ENCODE data around the gene RNF13.
"Not testable (repeated sequence)": the region's sequence is repeated elsewhere in the genome, so short reads cannot be mapped to it uniquely, and the experiment has no call there.

RNF13 gene

GRCh38 chr3:149816311-149816710 lies 3.3 kb downstream of the RNF13 start:
- no peak for DNase-seq (ENCODE audit: low read depth in 2 of 2)
- H3K4me3 ChIP-seq (replicated peaks in 1 of 2; ENCODE audit: low read depth in 2 of 2, low read length in 2 of 2) = no peak overlapping the region
- TF ChIP-seq, protein P1, sequence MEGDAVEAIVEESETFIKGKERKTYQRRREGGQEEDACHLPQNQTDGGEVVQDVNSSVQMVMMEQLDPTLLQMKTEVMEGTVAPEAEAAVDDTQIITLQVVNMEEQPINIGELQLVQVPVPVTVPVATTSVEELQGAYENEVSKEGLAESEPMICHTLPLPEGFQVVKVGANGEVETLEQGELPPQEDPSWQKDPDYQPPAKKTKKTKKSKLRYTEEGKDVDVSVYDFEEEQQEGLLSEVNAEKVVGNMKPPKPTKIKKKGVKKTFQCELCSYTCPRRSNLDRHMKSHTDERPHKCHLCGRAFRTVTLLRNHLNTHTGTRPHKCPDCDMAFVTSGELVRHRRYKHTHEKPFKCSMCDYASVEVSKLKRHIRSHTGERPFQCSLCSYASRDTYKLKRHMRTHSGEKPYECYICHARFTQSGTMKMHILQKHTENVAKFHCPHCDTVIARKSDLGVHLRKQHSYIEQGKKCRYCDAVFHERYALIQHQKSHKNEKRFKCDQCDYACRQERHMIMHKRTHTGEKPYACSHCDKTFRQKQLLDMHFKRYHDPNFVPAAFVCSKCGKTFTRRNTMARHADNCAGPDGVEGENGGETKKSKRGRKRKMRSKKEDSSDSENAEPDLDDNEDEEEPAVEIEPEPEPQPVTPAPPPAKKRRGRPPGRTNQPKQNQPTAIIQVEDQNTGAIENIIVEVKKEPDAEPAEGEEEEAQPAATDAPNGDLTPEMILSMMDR (IDR thresholded peaks at IDR 0.05; ENCODE audit: low read depth, low read length) = no peak

GRCh38 chr3:149816986-149817385 lies 4.0 kb downstream of the RNF13 start:
- TF ChIP-seq, protein P1 (IDR thresholded peaks at IDR 0.05; ENCODE audit: low read depth, low read length) = no peak
- no peak overlapping the region for H3K4me3 ChIP-seq (replicated peaks in 1 of 2; ENCODE audit: low read depth in 2 of 2, low read length in 2 of 2)
- peak; percentile 71 to 92 for DNase-seq (ENCODE audit: low read depth in 2 of 2)

GRCh38 chr3:149819432-149819831 lies 6.4 kb downstream of the RNF13 start:
- TF ChIP-seq, protein P1 (IDR thresholded peaks at IDR 0.05; ENCODE audit: low read depth, low read length) = no peak
- no peak overlapping the region for H3K4me3 ChIP-seq (replicated peaks in 1 of 2; ENCODE audit: low read depth in 2 of 2, low read length in 2 of 2)
- no peak for DNase-seq (ENCODE audit: low read depth in 2 of 2)

DNA sequence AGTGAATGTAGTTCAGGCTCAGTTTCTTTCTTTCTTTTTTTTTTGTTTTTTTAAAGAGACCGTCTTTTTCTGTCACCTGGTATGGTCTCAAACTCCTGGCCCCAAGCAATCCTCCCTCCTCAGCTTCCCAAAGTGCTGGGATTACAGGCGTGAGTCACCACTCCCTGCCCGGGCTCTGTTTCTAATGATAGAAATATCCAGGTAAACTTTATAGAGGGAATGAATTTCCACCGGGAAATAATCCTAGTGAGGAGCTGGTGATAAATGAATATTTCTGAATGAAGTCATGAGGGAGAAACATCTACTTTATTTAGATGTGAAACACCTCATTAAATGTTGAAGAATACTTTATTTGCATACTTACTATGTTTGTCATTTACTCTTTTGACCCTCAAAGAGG lies 7.2 kb downstream of the RNF13 start:
- H3K4me3 ChIP-seq (replicated peaks in 1 of 2; ENCODE audit: low read depth in 2 of 2, low read length in 2 of 2) = no peak overlapping the region
- TF ChIP-seq, protein P1 (IDR thresholded peaks at IDR 0.05; ENCODE audit: low read depth, low read length) = no peak
- DNase-seq (ENCODE audit: low read depth in 2 of 2) = no peak

DNA sequence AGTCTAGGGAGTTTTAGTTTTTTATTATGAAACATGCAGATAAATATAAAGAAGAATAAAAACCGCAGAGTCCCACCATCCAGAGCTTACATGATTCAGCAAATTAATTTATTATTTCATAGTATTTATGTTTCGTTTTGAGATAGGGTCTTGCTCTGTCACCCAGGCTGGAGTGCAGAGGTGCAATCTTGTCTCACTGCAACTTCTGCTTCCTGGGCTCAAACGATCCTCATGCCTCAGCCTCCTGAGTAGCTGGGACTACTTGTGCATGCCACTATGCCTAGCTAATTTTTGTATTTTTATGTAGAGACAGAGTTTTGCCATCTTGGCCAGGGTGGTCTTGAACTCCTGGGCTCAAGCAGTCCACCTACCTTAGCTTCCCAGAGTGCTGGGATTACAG lies 13.6 kb downstream of the RNF13 start:
- DNase-seq (ENCODE audit: low read depth in 2 of 2) = no peak
- TF ChIP-seq, protein P1 (IDR thresholded peaks at IDR 0.05; ENCODE audit: low read depth, low read length) = no peak
- no peak overlapping the region for H3K4me3 ChIP-seq (replicated peaks in 1 of 2; ENCODE audit: low read depth in 2 of 2, low read length in 2 of 2)

DNA sequence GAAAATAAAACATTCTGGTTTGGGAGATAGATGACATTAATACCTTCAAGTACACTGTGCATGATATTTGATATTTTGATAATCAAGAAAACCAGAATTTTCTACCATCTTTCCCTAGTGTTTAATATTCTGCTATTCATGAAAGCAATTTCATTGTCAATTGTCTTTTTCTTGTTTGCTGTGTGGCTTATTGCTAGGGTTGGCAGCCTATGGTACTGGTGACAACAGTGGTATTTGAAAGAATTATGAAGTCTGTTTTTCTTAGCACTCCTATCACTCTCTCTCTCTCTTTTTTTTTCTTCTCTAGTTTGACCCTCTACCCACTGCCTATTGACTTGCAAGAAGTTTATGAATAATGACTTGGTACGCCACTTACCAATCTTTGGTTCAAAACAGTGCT lies 15.4 kb downstream of the RNF13 start:
- DNase-seq (ENCODE audit: low read depth in 2 of 2) = no peak
- no peak overlapping the region for H3K4me3 ChIP-seq (replicated peaks in 1 of 2; ENCODE audit: low read depth in 2 of 2, low read length in 2 of 2)
- TF ChIP-seq, protein P1 (IDR thresholded peaks at IDR 0.05; ENCODE audit: low read depth, low read length) = no peak

DNA sequence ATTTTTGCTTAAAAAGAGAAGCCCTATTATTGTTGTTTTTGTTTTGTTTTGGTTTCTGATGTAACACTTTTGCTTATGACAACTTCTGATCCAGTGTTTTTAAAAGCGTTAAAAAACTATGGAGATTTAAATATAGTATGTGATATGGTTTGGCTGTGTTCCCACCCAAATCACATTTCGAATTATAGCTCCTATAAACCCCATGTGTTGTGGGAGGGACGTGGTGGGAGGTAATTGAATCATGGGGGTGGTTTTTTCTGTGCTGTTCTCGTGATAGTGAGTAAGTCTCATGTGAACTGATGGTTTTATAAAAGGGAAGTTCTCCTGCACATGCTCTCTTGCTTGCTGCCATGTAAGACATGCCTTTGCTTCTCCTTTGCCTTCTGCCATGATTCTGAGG lies 16.6 kb downstream of the RNF13 start:
- not testable (repeated sequence) for H3K4me3 ChIP-seq (replicated peaks in 1 of 2; ENCODE audit: low read depth in 2 of 2, low read length in 2 of 2); DNase-seq (ENCODE audit: low read depth in 2 of 2)
